ENCODE measurements around the gene OR52E1.

DNA sequence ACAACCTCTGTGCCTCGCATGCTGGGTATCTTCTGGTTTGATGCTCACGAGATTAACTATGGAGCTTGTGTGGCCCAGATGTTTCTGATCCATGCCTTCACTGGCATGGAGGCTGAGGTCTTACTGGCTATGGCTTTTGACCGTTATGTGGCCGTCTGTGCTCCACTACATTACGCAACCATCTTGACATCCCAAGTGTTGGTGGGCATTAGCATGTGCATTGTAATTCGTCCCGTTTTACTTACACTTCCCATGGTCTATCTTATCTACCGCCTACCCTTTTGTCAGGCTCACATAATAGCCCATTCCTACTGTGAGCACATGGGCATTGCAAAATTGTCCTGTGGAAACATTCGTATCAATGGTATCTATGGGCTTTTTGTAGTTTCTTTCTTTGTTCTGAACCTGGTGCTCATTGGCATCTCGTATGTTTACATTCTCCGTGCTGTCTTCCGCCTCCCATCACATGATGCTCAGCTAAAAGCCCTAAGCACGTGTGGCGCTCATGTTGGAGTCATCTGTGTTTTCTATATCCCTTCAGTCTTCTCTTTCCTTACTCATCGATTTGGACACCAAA lies 22.5 kb upstream of the OR52E1 start:
- TF ChIP-seq GATA3 (IDR thresholded peaks at IDR 0.05; ENCODE audit: low read depth, low read length) (no peak), GATA2 (IDR thresholded peaks at IDR 0.05; ENCODE audit: low read depth, low read length) (no peak)
